Endodermal cell (in vitro differentiated cells): Measurements from ENCODE around the gene IZUMO1. TPM values are rescaled to one million over a fixed set of nuclear protein-coding genes. Genes with fewer than 3 reads are reported as not detected.

Source experiments
- DNase-seq: peaks from one replicate; pipeline ENCODE4 v3.0.0-alpha.2; 2017
- H3K27ac ChIP-seq: 2 replicates; pipeline ENCODE4 v1.5.1; 2013; ENCODE audit warnings: mild to moderate bottlenecking, low read depth, low read length, moderate library complexity
- H3K27me3 ChIP-seq: 2 replicates; pipeline ENCODE4 v1.6.1; 2013; ENCODE audit warnings: mild to moderate bottlenecking, low read length, moderate library complexity; ENCODE audit not compliant: insufficient read depth, control insufficient read depth, poor library complexity, severe bottlenecking
- H3K36me3 ChIP-seq: 2 replicates; pipeline ENCODE4 v1.7.0; 2013; ENCODE audit warnings: mild to moderate bottlenecking, low read length, moderate library complexity; ENCODE audit not compliant: control insufficient read depth, insufficient read depth
- H3K4me1 ChIP-seq: one replicate; pipeline ENCODE4 v1.7.0; 2013; ENCODE audit warnings: low read length; ENCODE audit not compliant: control insufficient read depth, insufficient read depth
- H3K4me3 ChIP-seq: 2 replicates; pipeline ENCODE4 v1.5.1; 2013; ENCODE audit warnings: mild to moderate bottlenecking, low read length, moderate library complexity
- H3K9ac ChIP-seq: 2 replicates; pipeline ENCODE4 v1.6.1; 2013; ENCODE audit warnings: mild to moderate bottlenecking, low read length, moderate library complexity; ENCODE audit not compliant: poor library complexity, severe bottlenecking; ENCODE audit errors: extremely low read depth
- H3K9me3 ChIP-seq: 2 replicates; pipeline ENCODE4 v1.6.1; 2013; ENCODE audit warnings: mild to moderate bottlenecking, low read length, moderate library complexity; ENCODE audit not compliant: control insufficient read depth
- H3K27ac Mint-ChIP-seq: 2 replicates; pipeline ENCODE4 v1.8.0; 2020; ENCODE audit warnings: mixed read lengths
- H3K27me3 Mint-ChIP-seq: 2 replicates; pipeline ENCODE4 v1.8.0; 2021; ENCODE audit warnings: mild to moderate bottlenecking, mixed read lengths; ENCODE audit not compliant: insufficient read depth
- H3K36me3 Mint-ChIP-seq: 2 replicates; pipeline ENCODE4 v1.8.0; 2020; ENCODE audit warnings: low read depth, mixed read lengths
- H3K4me1 Mint-ChIP-seq: 2 replicates; pipeline ENCODE4 v1.8.0; 2020; ENCODE audit warnings: mixed read lengths
- H3K4me3 Mint-ChIP-seq: 2 replicates; pipeline ENCODE4 v1.8.0; 2020; ENCODE audit warnings: mild to moderate bottlenecking, moderate library complexity, mixed read lengths
- H3K9me3 Mint-ChIP-seq: 2 replicates; pipeline ENCODE4 v1.8.0; 2020; ENCODE audit warnings: mild to moderate bottlenecking, mixed read lengths
- CTCF ChIP-seq: fragments of 200-600 bp; sonication (generic); conservative IDR thresholded peaks from 2 replicates; pipeline ENCODE4 v1.5.0; 2021; ENCODE audit warnings: antibody characterized with exemption, mild to moderate bottlenecking
- WGBS, 2 experiments: methylation state at CpG; one replicate each; pipeline versions ENCODE4 v1.1.5 to v1.1.7; 2013; ENCODE audit warnings: missing lambda C conversion rate in 2 of 2, mixed read lengths in 1 of 2; ENCODE audit not compliant: insufficient coverage in 1 of 2, insufficient read length in 1 of 2; 5-methylcytosine and 5-hydroxymethylcytosine counted together
- total RNA-seq, 2 donors: library from RNA; stranded (reverse); fragmentation: NEBNext Ultra II Directional in 1 of 2; extraction: Animal tissue kit (Norgen Biotek cat#: 25700) in 1 of 2; gene quantifications; 2 replicates in 1 of 2; 3 replicates in 1 of 2; pipeline ENCODE4 v1.2.1, GENCODE V29; 2021

The IZUMO1 gene
- total RNA-seq, 2 donors from 2014 or later = 0.22 to 0.80 TPM

- H3K9me3 Mint-ChIP-seq = no peaks in the 10 kb centered on the region
- peak overlapping the region; percentile 81 for H3K4me3 Mint-ChIP-seq
- H3K27ac Mint-ChIP-seq = no peak overlapping the region
- Histone ChIP-seq H3K4me3 (no peak overlapping the region), H3K9ac (no peak overlapping the region), H3K27me3 (peaks cover 14% of the 10 kb centered on the region), H3K9me3 (no peaks in the 10 kb centered on the region), H3K4me1 (no peaks in the 10 kb centered on the region), H3K36me3 (peaks cover 10% of the 10 kb centered on the region), H3K27ac (no peak overlapping the region)
- H3K4me1 Mint-ChIP-seq = peaks cover 20% of the 10 kb centered on the region
- TF ChIP-seq CTCF = no peak
- WGBS, 2 experiments = 95 to 96% methylated on average over 26 to 29 of the region's 29 CpGs
- peak; percentile 45 for DNase-seq
- H3K27me3 Mint-ChIP-seq = peaks cover 31% of the 10 kb centered on the region
- H3K36me3 Mint-ChIP-seq = peaks cover 9% of the 10 kb centered on the region
These were observed 4.2 kb upstream of the IZUMO1 start for GRCh38 chr19:48750771-48751504.

GRCh38 chr19:48750351-48750750, 3.6 kb upstream of the IZUMO1 start:
- no peak overlapping the region for H3K27ac ChIP-seq
- no peaks in the 10 kb centered on the region for H3K9me3 ChIP-seq
- H3K27me3 ChIP-seq = peaks cover 14% of the 10 kb centered on the region
- H3K36me3 ChIP-seq = peaks cover 10% of the 10 kb centered on the region
- Mint-ChIP-seq H3K27me3 (peaks cover 30% of the 10 kb centered on the region), H3K4me1 (peaks cover 20% of the 10 kb centered on the region), H3K27ac (no peak overlapping the region), H3K9me3 (no peaks in the 10 kb centered on the region), H3K4me3 (no peak overlapping the region), H3K36me3 (peaks cover 9% of the 10 kb centered on the region)
- no peak overlapping the region for H3K9ac ChIP-seq
- no peak overlapping the region for H3K4me3 ChIP-seq
- no peak for DNase-seq
- no peak for TF ChIP-seq CTCF
- H3K4me1 ChIP-seq = no peaks in the 10 kb centered on the region
- 95 to 98% methylated on average over 31 of the region's 31 CpGs for WGBS, 2 experiments

GRCh38 chr19:48749571-48750198, 3.0 kb upstream of the IZUMO1 start:
- peaks cover 9% of the 10 kb centered on the region for H3K36me3 Mint-ChIP-seq
- no peak for TF ChIP-seq CTCF
- Histone ChIP-seq H3K27me3 (peaks cover 14% of the 10 kb centered on the region), H3K4me1 (no peaks in the 10 kb centered on the region), H3K27ac (no peak overlapping the region), H3K36me3 (peaks cover 10% of the 10 kb centered on the region), H3K9me3 (no peaks in the 10 kb centered on the region), H3K4me3 (no peak overlapping the region), H3K9ac (no peak overlapping the region)
- H3K4me1 Mint-ChIP-seq = peaks cover 20% of the 10 kb centered on the region
- peaks cover 26% of the 10 kb centered on the region for H3K27me3 Mint-ChIP-seq
- no peak overlapping the region for H3K27ac Mint-ChIP-seq
- 88 to 89% methylated on average over 3 to 4 of the region's 4 CpGs for WGBS, 2 experiments
- no peak overlapping the region for H3K4me3 Mint-ChIP-seq
- no peaks in the 10 kb centered on the region for H3K9me3 Mint-ChIP-seq
- no peak for DNase-seq
